ENCODE results near the gene CUX1. TPM values are rescaled to one million over a fixed set of nuclear protein-coding genes. Genes with fewer than 3 reads are reported as not detected.

CUX1 gene
- total and polyA plus RNA-seq, 2 of the 13 experiments (the other 11 are each of a cell fraction or from before 2014, with no cell fraction given), result 13.7 to 14.9 TPM

- no peak for DNase-seq (ENCODE audit: low spot score)
- no peak overlapping the region for H3K4me3 ChIP-seq (replicated peaks in 1 of 3; ENCODE audit: insufficient read depth in 1 of 3, low read depth in 2 of 3, low read length in 3 of 3)
- no peak overlapping the region for H2AFZ ChIP-seq (ENCODE audit: low read length)
- H3K27ac ChIP-seq (ENCODE audit: extremely low read length, insufficient read depth, low read length), result no peak overlapping the region
- ChIA-PET CTCF (ENCODE audit: low intra/inter-chr PET ratio, low total read pairs) (no interaction called here), POLR2A (no interaction called here)
- FAIRE-seq, result no peak
- no TSS peak for BruUV-seq (replicated peaks)
- H3K9me3 ChIP-seq (ENCODE audit: low read length), result no peaks in the 10 kb centered on the region
- H4K20me1 ChIP-seq (ENCODE audit: insufficient read depth, low read length), result no peaks in the 10 kb centered on the region
- intact Hi-C loops (cut with micrococcal nuclease; ENCODE audit: unreplicated experiment), result no loop called here
- no peak for ATAC-seq
- peaks cover 7% of the 10 kb centered on the region for H3K79me2 ChIP-seq (ENCODE audit: insufficient read depth, low read length)
- in situ Hi-C loops (cut with HindIII; ENCODE audit: extremely low pct_ligation_motif_present, low pct_unique_long_range_greater_than_20kb), result no loop called here
- WGBS (ENCODE audit: low lambda C conversion rate), result 96% methylated on average over 2 of the region's 2 CpGs
- H3K4me1 ChIP-seq (ENCODE audit: insufficient read depth, low read length), result no peaks in the 10 kb centered on the region
- H3K4me2 ChIP-seq (ENCODE audit: low read depth, low read length), result no peak overlapping the region
- no peaks in the 10 kb centered on the region; a peak in 1 of 5 replicates for H3K27me3 ChIP-seq (ENCODE audit: control insufficient read depth in 1 of 2, insufficient read depth in 2 of 2, low read length in 2 of 2)
- TF ChIP-seq RORA (CRISPR knock-in tag; IDR thresholded peaks at IDR 0.05) (no peak), AKAP8 (CRISPR knock-in tag; IDR thresholded peaks at IDR 0.05) (no peak), MTF2 (CRISPR knock-in tag; IDR thresholded peaks at IDR 0.05; ENCODE audit: borderline replicate concordance) (no peak), NFE2L2 (IDR thresholded peaks at IDR 0.05; ENCODE audit: low read length) (no peak), NCOR1 (IDR thresholded peaks at IDR 0.05; ENCODE audit: borderline replicate concordance, low read length) (no peak), ZNF556 (CRISPR knock-in tag; IDR thresholded peaks at IDR 0.05; ENCODE audit: borderline replicate concordance) (no peak), ZNF598 (CRISPR knock-in tag; IDR thresholded peaks at IDR 0.05; ENCODE audit: borderline replicate concordance) (no peak), NFYB (CRISPR knock-in tag; IDR thresholded peaks at IDR 0.05) (no peak), ZBTB21 (CRISPR knock-in tag; IDR thresholded peaks at IDR 0.05) (no peak), NFIC (IDR thresholded peaks at IDR 0.05; ENCODE audit: low read length) (no peak), ZNF513 (CRISPR knock-in tag; conservative IDR thresholded peaks at IDR 0.05) (no peak), ATM (IDR thresholded peaks at IDR 0.05; ENCODE audit: borderline replicate concordance) (no peak), GLMP (CRISPR knock-in tag; IDR thresholded peaks at IDR 0.05; ENCODE audit: borderline replicate concordance) (no peak), ZNF614 (CRISPR knock-in tag; IDR thresholded peaks at IDR 0.05; ENCODE audit: borderline replicate concordance) (no peak), CBX5 (CRISPR knock-in tag; IDR thresholded peaks at IDR 0.05; ENCODE audit: borderline replicate concordance) (no peak), HMGXB3 (CRISPR knock-in tag; IDR thresholded peaks at IDR 0.05; ENCODE audit: borderline replicate concordance) (no peak)
- peaks cover 1 to 8% of the 10 kb centered on the region in 2 experiments; a peak in 1 of 5 replicates for H3K36me3 ChIP-seq (replicated peaks in 1 of 2; ENCODE audit: control insufficient read depth in 1 of 2, insufficient read depth in 2 of 2, low read length in 2 of 2)
- no peak overlapping the region for H3K9ac ChIP-seq (ENCODE audit: insufficient read depth, low read depth, low read length)
Observed at GRCh38 chr7:101961811-101962210, 144.4 kb downstream of the CUX1 start.
